AG04450 (cell line): Measurements from ENCODE around the gene DPEP1. TPM values are rescaled to one million over a fixed set of nuclear protein-coding genes. Genes with fewer than 3 reads are reported as not detected.

Experiments
- CTCF ChIA-PET: fragments of 300-600, 350-600 bp; formaldehyde crosslinking; extraction: SDS; loops from one replicate; lab custom pipeline; 2022; ENCODE audit warnings: antibody characterized with exemption, inconsistent platforms; lab: Charles Lee
- POLR2A ChIA-PET: fragments of 350-600 bp; formaldehyde crosslinking; extraction: SDS; loops from one replicate; lab custom pipeline; 2021; ENCODE audit warnings: antibody characterized with exemption, inconsistent platforms; lab: Yijun Ruan, JAX
- DNase-seq: peaks from one replicate; pipeline ENCODE4 v3.0.0-alpha.2; 2011; ENCODE audit warnings: low read depth, low spot score
- H3K27ac ChIP-seq: one replicate; pipeline ENCODE4 v1.5.1; 2012; ENCODE audit warnings: low read depth, low read length, control low read depth
- H3K27me3 ChIP-seq: one replicate; pipeline ENCODE4 v1.6.0; 2012; ENCODE audit warnings: low read length; ENCODE audit not compliant: control insufficient read depth, insufficient read depth
- H3K4me3 ChIP-seq: 2 replicates; pipeline ENCODE4 v1.5.1; 2011; ENCODE audit warnings: mild to moderate bottlenecking, low read depth, low read length, control low read depth
- H3K9me3 ChIP-seq: 2 replicates; pipeline ENCODE4 v1.5.1; 2012; ENCODE audit warnings: low read length; ENCODE audit not compliant: control insufficient read depth, insufficient read depth
- polyA plus RNA-seq: library from polyadenylated mRNA; depleted of rRNA; stranded (reverse); fragments of >200 nt; gene quantifications from 2 replicates; pipeline ENCODE4 v1.2.3, GENCODE V29; 2011
- TF ChIP-seq, protein P1 (sequence below): IDR thresholded peaks from 2 replicates; pipeline ENCODE4 v1.5.1; 2011; ENCODE audit warnings: low read depth, low read length, control low read depth, inconsistent platforms

Gene DPEP1
- polyA plus RNA-seq, 1 experiment: not detected

DNA sequence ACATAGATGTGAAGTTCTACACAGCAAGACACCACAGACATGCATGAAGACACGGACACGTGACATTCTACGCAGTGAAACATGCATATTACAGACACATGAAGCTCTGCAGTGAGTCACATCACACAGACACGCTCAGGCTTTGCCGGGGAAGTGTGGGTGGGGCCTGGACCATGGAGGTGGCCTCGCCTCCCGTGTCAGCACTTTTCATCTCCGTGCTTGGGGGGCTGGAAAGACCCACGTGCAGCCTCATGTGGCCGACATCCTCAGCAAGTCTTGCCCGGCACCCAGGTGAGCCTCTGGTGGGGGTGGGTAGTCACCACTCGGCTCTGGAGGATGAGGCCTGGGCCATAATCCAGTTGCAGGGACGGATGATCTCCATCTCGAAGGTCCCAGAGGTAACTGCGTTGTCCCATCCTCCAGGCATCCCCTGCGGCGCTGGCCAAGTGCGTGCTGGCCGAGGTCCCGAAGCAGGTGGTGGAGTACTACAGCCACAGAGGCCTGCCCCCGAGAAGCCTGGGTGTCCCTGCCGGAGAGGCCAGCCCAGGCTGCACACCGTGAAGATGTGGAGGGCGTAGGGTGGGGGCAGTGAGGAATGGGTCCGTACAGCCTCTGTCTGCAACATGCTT lies 17.3 kb upstream of the DPEP1 start:
- Histone ChIP-seq H3K27ac (no peak overlapping the region), H3K9me3 (peaks cover 6% of the 10 kb centered on the region; the same call in 1 of the 2 replicates), H3K4me3 (no peak overlapping the region), H3K27me3 (no peaks in the 10 kb centered on the region)
- ChIA-PET CTCF (no interaction called here), POLR2A (no interaction called here)
- TF ChIP-seq, protein P1, sequence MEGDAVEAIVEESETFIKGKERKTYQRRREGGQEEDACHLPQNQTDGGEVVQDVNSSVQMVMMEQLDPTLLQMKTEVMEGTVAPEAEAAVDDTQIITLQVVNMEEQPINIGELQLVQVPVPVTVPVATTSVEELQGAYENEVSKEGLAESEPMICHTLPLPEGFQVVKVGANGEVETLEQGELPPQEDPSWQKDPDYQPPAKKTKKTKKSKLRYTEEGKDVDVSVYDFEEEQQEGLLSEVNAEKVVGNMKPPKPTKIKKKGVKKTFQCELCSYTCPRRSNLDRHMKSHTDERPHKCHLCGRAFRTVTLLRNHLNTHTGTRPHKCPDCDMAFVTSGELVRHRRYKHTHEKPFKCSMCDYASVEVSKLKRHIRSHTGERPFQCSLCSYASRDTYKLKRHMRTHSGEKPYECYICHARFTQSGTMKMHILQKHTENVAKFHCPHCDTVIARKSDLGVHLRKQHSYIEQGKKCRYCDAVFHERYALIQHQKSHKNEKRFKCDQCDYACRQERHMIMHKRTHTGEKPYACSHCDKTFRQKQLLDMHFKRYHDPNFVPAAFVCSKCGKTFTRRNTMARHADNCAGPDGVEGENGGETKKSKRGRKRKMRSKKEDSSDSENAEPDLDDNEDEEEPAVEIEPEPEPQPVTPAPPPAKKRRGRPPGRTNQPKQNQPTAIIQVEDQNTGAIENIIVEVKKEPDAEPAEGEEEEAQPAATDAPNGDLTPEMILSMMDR: no peak
- no peak for DNase-seq

DNA sequence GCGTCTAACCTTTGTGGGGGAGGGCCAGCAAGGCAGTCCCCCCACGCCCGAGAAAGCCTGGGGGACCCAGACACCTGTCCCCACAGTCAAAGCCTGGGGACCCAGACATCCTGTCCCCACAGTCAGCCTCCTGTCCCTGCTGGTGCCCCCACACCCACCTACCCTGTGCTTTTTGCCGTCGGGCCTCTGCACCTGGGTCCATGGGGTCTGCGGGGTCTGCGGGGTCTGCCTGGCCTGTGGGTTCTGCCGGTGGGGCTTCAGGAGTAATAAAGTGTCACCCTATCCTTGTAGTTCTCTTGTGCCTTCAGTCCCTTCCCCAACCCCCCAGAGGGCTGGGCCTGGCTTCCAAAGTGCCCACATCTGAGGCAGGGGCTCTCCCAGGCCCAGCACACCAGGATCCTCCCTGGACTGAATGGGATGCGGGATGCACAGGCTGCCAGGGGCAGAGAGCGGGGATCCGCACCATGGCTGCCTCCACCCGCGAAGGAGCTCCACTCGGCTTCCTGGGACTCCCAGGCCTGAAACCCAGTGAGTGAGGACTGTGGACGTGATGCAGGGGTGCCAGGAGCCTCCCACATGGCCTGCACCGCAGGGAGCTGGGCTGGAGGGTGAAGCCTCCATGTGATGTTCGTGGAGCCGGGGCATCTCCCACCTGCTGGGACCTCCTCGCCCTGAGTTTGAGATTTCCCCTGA lies 16.3 kb upstream of the DPEP1 start:
- H3K27me3 ChIP-seq: no peaks in the 10 kb centered on the region
- DNase-seq: no peak
- POLR2A ChIA-PET: no interaction called here
- no peak overlapping the region for H3K27ac ChIP-seq
- CTCF ChIA-PET: no interaction called here
- no peak overlapping the region for H3K4me3 ChIP-seq
- TF ChIP-seq, protein P1: no peak
- peaks cover 6% of the 10 kb centered on the region; the same call in 1 of the 2 replicates for H3K9me3 ChIP-seq

DNA sequence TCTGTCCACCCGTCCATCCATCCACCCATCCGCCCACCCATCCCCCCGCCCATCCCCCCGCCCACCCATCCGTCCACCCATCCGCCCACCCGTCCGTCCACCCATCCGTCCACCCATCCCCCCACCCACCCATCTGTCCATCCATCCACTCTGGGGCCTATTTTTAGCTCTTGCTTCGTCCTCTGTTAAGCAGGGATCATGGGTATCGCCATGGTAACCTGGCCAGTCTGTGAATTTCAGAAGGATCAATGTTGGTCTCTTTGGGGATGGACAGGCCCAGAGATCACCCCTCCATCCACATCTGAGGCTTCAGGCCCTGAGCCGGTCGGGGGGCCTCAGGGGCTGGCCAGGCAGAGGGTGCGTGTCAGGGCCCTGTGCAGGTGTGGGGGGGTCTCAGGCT lies 15.2 kb upstream of the DPEP1 start:
- Histone ChIP-seq H3K4me3 (no peak overlapping the region), H3K9me3 (peaks cover 6% of the 10 kb centered on the region; the same call in 1 of the 2 replicates), H3K27me3 (no peaks in the 10 kb centered on the region), H3K27ac (no peak overlapping the region)
- POLR2A ChIA-PET: no interaction called here
- CTCF ChIA-PET: no interaction called here
- TF ChIP-seq, protein P1: no peak
- DNase-seq: no peak

DNA sequence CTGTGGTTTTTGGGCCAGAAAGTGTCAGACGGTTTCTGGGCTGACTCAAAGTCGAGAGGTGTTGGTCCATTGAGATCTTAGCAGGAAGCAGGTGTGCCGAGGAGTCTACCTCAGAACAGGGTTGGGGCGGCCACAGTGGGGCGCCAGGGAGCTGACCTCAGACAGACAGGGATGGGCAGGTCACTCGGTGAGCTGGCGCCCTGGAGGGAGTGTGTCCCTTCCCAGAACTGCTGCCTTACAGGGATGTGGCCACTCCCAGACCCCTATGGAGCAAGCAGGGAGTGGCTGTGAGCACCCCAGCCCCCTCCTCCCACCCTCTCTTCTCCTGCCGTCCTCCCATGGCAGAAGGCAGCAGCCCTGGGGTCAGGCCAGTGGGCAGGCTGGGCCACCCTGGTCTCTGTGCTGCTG lies 14.0 kb upstream of the DPEP1 start:
- TF ChIP-seq, protein P1: peak; percentile 13; the same call in 1 of the 2 replicates
- Histone ChIP-seq H3K27me3 (no peaks in the 10 kb centered on the region), H3K9me3 (peaks cover 6% of the 10 kb centered on the region; the same call in 1 of the 2 replicates), H3K27ac (no peak overlapping the region), H3K4me3 (no peak overlapping the region)
- ChIA-PET POLR2A (interaction anchor here (0.6 kb wide), 1 partner anchor 76 kb away, joined by 10 read pairs; no protein-coding TSS in a partner anchor), CTCF (no interaction called here)
- no peak for DNase-seq

DNA sequence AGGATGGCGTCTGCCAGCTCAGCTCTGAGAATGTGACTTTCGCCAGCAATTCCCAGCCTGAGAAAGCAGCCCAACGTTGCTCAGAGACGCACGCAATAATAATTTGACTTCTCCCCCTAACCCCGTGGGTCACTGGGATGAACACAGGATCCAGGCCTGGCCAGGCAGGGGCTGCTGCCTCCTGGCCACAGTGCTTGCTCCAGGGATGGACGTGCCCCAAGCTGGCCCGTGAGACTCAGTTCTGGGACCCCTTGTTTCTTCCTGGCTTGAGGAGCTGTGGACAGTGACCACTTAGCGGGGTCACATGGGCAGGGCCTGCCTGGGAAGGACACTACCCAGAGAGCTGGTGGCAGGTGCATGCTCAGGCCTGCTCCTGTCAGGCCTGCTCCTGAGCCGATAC lies 13.5 kb upstream of the DPEP1 start:
- DNase-seq: no peak
- no peaks in the 10 kb centered on the region for H3K27me3 ChIP-seq
- POLR2A ChIA-PET: interaction anchor here (0.6 kb wide), 1 partner anchor 76 kb away, joined by 10 read pairs; no protein-coding TSS in a partner anchor
- H3K27ac ChIP-seq: no peak overlapping the region
- peaks cover 6% of the 10 kb centered on the region; the same call in 1 of the 2 replicates for H3K9me3 ChIP-seq
- H3K4me3 ChIP-seq: no peak overlapping the region
- CTCF ChIA-PET: no interaction called here
- TF ChIP-seq, protein P1: no peak
